Fibroblast of the conjunctiva (primary cell): ENCODE data around the gene TYMS.
A peak's percentile ranks its signal among the peaks of the same experiment; 100 is the strongest.

Source experiments
- DNase-seq: peaks from one replicate; pipeline ENCODE4 v3.0.0-alpha.2; 2010; ENCODE audit warnings: low read depth

TYMS gene

DNA sequence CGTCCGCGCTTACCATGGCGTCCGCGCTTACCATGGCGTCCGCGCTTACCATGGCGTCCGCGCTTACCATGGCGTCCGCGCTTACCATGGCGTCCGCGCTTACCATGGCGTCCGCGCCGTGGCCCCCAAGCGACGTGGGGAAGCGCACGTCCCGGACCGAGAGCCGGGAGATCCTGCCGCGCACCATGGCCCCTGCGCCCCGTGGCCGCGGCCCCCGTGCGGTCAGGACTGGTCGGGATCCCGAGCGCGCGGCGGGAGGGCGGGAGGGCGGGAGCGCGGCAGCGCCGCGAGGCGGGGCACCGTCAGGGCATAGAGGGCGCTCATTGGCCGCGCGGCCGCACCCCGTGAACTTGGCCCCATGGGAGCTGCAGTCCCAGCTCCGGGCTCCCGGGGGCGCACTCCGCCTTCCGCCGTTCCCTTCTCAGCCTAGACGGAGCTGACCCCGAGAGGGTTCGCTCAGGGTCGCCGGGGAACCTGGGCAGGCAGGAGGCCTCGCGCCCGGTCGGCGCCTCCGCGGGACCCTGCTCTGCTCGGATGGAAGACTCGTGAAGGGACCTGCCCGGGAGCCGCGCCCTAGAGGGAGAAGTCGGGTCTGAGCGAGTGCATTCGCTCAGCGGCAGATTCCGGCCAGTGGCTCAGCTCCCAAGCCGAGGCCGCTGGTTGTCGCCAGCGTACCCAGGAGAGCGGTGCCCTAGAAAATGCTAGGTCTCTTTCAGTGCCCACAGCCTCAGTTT lies 55.1 kb downstream of the TYMS start, which contains the start of gene ENOSF1:
Gene ENOSF1, minus strand, starts transcription at position 230 of the 734 bp plus-strand sequence. Its CDS starts 43 bp downstream, at position 187.
- DNase-seq, result peak; percentile 66

DNA sequence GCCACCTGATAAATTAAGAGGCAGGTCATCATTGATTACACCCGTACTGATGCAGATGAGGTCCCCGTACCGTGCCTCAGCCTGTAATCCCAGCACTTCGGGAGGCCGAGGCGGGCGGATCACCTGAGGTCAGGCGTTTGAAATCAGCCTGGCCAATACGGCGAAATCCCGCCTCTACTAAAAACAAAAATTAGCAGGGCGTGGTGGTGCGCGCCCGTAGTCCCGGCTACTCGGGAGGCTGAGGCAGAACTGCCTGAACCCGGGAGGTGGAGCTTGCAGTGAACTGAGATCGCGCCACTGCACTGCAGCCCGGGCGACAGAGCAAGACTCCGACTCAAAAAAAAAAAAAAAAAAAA lies 55.7 kb downstream of the TYMS start:
- no peak for DNase-seq

DNA sequence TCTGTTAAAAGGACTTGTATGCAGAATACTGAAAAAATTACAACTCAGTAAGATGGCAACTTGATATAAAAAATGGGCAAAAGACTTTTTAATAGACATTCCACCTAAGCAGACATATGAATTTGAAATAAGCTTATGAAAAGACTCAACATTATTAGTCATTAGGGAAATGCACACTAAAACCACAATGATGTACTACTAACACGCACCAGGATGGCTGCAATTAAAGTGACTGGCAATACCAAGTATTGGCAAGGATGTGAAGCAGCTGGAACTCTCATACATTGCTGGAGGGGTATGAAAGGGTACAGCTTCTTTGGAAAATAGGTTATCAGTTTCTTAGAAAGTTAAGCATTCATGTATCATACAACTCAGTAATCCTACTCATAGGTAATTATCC lies 58.2 kb downstream of the TYMS start:
- no peak for DNase-seq

DNA sequence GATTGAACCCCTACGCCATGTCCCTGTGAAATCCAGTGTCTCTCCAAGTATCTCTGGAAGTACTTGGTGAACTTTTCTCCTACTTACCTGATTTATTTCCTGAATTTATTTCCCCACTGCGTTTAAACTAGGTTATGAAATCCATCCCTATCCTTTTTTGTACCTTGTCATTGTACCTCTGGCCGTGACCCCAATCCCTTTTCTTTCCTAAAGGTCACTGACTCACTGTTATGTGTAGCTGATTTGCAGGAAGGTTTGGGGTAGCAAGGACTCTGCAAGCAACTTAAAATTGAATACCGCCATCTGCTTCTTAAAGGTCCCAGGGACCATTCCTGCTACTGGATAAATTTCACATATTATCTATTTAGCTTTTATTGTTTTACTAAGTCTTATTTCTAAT lies 59.5 kb downstream of the TYMS start:
- no peak for DNase-seq
